SK-N-SH (cell line): ENCODE measurements around the gene MS4A14. TPM values are rescaled to one million over a fixed set of nuclear protein-coding genes. Genes with fewer than 3 reads are reported as not detected.

ENCODE experiments used
- CTCF ChIA-PET: fragments of 300-600, 350-600 bp; formaldehyde crosslinking; extraction: SDS; loops from one replicate; lab custom pipeline; 2021; lab: Yijun Ruan, JAX
- POLR2A ChIA-PET: fragments of 350-600 bp; sonication (Branson Sonifier 250); formaldehyde crosslinking; extraction: SDS; loops from one replicate; lab custom pipeline; 2020; ENCODE audit warnings: antibody characterized with exemption, inconsistent platforms; lab: Yijun Ruan, JAX
- DNase-seq: peaks from one replicate; pipeline ENCODE4 v3.0.0; 2012
- H2AFZ ChIP-seq: fragments of 200-600 bp; sonication (generic); 2 replicates; pipeline ENCODE4 v1.8.1; 2016; ENCODE audit warnings: antibody characterized with exemption, mild to moderate bottlenecking, low read depth
- H3F3A ChIP-seq: fragments of 200-600 bp; sonication (generic); replicated peaks from 2 replicates; pipeline ENCODE3; 2016; ENCODE audit warnings: antibody characterized with exemption, mild to moderate bottlenecking; ENCODE audit not compliant: insufficient read depth
- H3K27ac ChIP-seq, 2 experiments: fragments of 200-500 bp in 1 of 2; fragments of 200-600 bp in 1 of 2; sonication (Bioruptor generic) in 1 of 2; sonication (generic), shearing (Covaris generic) in 1 of 2; 2 replicates each; pipeline versions ENCODE4 v1.5.1 to v1.6.1; 2014 to 2016; ENCODE audit warnings: low read depth in 2 of 2, inconsistent platforms in 1 of 2, low read length in 1 of 2, mild to moderate bottlenecking in 1 of 2, mixed read lengths in 1 of 2
- H3K27me3 ChIP-seq: fragments of 200-600 bp; sonication (generic), shearing (Covaris generic); 2 replicates; pipeline ENCODE4 v1.6.1; 2016; ENCODE audit warnings: mixed run types; ENCODE audit not compliant: insufficient read depth
- H3K36me3 ChIP-seq, 2 experiments: fragments of 200-500 bp in 1 of 2; fragments of 200-600 bp in 1 of 2; sonication (Bioruptor generic) in 1 of 2; sonication (generic) in 1 of 2; replicated peaks in 1 of 2; 2 replicates each; pipeline versions ENCODE3 to v1.5.1; 2014 to 2016; ENCODE audit warnings: low read length in 1 of 2, mild to moderate bottlenecking in 1 of 2; ENCODE audit not compliant: insufficient read depth in 2 of 2, control insufficient read depth in 1 of 2
- H3K4me1 ChIP-seq, 2 experiments: fragments of 200-500 bp in 1 of 2; fragments of 200-600 bp in 1 of 2; sonication (Bioruptor generic) in 1 of 2; sonication (generic), shearing (Covaris generic) in 1 of 2; 2 replicates each; pipeline versions ENCODE4 v1.5.1 to v1.6.1; 2014 to 2016; ENCODE audit warnings: low read depth in 1 of 2, low read length in 1 of 2, mixed run types in 1 of 2; ENCODE audit not compliant: insufficient read depth in 2 of 2, control insufficient read depth in 1 of 2
- H3K4me2 ChIP-seq: fragments of 200-600 bp; sonication (generic), shearing (Covaris generic); 2 replicates; pipeline ENCODE4 v1.6.1; 2017; ENCODE audit warnings: mixed run types
- H3K4me3 ChIP-seq, 2 experiments: fragments of 200-500 bp in 1 of 2; fragments of 200-600 bp in 1 of 2; sonication (Bioruptor generic) in 1 of 2; sonication (generic), shearing (Covaris generic) in 1 of 2; 2 replicates each; pipeline versions ENCODE4 v1.5.1 to v1.8.1; 2014 to 2016; ENCODE audit warnings: low read depth in 2 of 2, inconsistent platforms in 1 of 2, low read length in 1 of 2, mild to moderate bottlenecking in 1 of 2, mixed read lengths in 1 of 2, moderate library complexity in 1 of 2
- H3K79me2 ChIP-seq: fragments of 200-600 bp; sonication (generic); 2 replicates; pipeline ENCODE4 v1.8.1; 2017; ENCODE audit warnings: mild to moderate bottlenecking; ENCODE audit not compliant: insufficient read depth
- H3K9ac ChIP-seq: fragments of 200-600 bp; sonication (generic); 2 replicates; pipeline ENCODE4 v1.6.1; 2017; ENCODE audit warnings: mixed run types
- H3K9me2 ChIP-seq: fragments of 200-600 bp; sonication (generic); 2 replicates; pipeline ENCODE4 v1.6.1; 2017; ENCODE audit warnings: mixed run types
- H3K9me3 ChIP-seq: fragments of 200-600 bp; sonication (generic); 2 replicates; pipeline ENCODE4 v1.6.1; 2017; ENCODE audit warnings: mixed run types, mild to moderate bottlenecking, moderate library complexity
- H4K20me1 ChIP-seq: fragments of 200-600 bp; sonication (generic); 2 replicates; pipeline ENCODE4 v1.6.1; 2017; ENCODE audit warnings: mild to moderate bottlenecking, mixed run types; ENCODE audit not compliant: insufficient read depth
- ELF1 ChIP-seq: IDR thresholded peaks from 2 replicates; pipeline ENCODE4 v1.4.0; 2012
- FOSL2 ChIP-seq: IDR thresholded peaks from 2 replicates; pipeline ENCODE4 v1.4.0; 2012; ENCODE audit warnings: low read depth, mild to moderate bottlenecking, moderate library complexity, borderline replicate concordance
- FOXJ3 ChIP-seq: sonication (generic); formaldehyde crosslinking; IDR thresholded peaks from 2 replicates; pipeline ENCODE4 v1.5.1; 2020; ENCODE audit warnings: mild to moderate bottlenecking, missing genetic modification reagents
- GATA2 ChIP-seq: sonication (generic); formaldehyde crosslinking; IDR thresholded peaks from 2 replicates; pipeline ENCODE4 v1.5.0; 2020; ENCODE audit warnings: mild to moderate bottlenecking, missing genetic modification reagents
- IRF3 ChIP-seq: fragments of 150-350 bp; IDR thresholded peaks from 2 replicates; pipeline ENCODE4 v1.6.1; 2016; ENCODE audit warnings: mild to moderate bottlenecking, low read depth, low read length
- JUND ChIP-seq: IDR thresholded peaks from 2 replicates; pipeline ENCODE4 v1.4.0; 2012
- MEF2A ChIP-seq: IDR thresholded peaks from 2 replicates; pipeline ENCODE4 v1.4.0; 2012; ENCODE audit warnings: low read depth, borderline replicate concordance
- MXI1 ChIP-seq: IDR thresholded peaks from 2 replicates; pipeline ENCODE4 v1.6.1; 2012; ENCODE audit warnings: mild to moderate bottlenecking, low read depth, low read length, improper control_type of control experiment
- NFIC ChIP-seq: IDR thresholded peaks from 2 replicates; pipeline ENCODE4 v1.4.0; 2012; ENCODE audit warnings: borderline replicate concordance
- NRF1 ChIP-seq: IDR thresholded peaks from 2 replicates; pipeline ENCODE4 v1.6.1; 2012; ENCODE audit warnings: low read depth, mild to moderate bottlenecking, low read length
- PBX3 ChIP-seq: IDR thresholded peaks from 2 replicates; pipeline ENCODE4; 2012
- RAD21 ChIP-seq: IDR thresholded peaks from 2 replicates; pipeline ENCODE4 v1.6.1; 2012; ENCODE audit warnings: mild to moderate bottlenecking, low read length
- REST ChIP-seq: IDR thresholded peaks from 2 replicates; pipeline ENCODE4 v1.6.1; 2012; ENCODE audit warnings: mild to moderate bottlenecking, low read depth, low read length, moderate library complexity
- SIN3A ChIP-seq: IDR thresholded peaks from 2 replicates; pipeline ENCODE4 v1.6.1; 2012; ENCODE audit warnings: low read depth, mild to moderate bottlenecking, low read length, moderate library complexity, borderline replicate concordance
- SMC3 ChIP-seq: IDR thresholded peaks from 2 replicates; pipeline ENCODE4 v1.6.1; 2012; ENCODE audit warnings: low read depth, low read length, improper control_type of control experiment
- TAF1 ChIP-seq: IDR thresholded peaks from 2 replicates; pipeline ENCODE4 v1.6.1; 2012; ENCODE audit warnings: low read depth, mild to moderate bottlenecking, low read length, moderate library complexity, borderline replicate concordance
- TEAD4 ChIP-seq: IDR thresholded peaks from 2 replicates; pipeline ENCODE4 v1.4.0; 2012; ENCODE audit warnings: mild to moderate bottlenecking, borderline replicate concordance; ENCODE audit not compliant: insufficient read depth
- ZBTB33 ChIP-seq: IDR thresholded peaks from 2 replicates; pipeline ENCODE4 v1.4.0; 2012; ENCODE audit warnings: low read depth, borderline replicate concordance
- WGBS: methylation state at CpG from one replicate; pipeline ENCODE4 v1.1.6; 2017; ENCODE audit warnings: low lambda C conversion rate; 5-methylcytosine and 5-hydroxymethylcytosine counted together
- polyA plus RNA-seq, 3 experiments: library from polyadenylated mRNA; depleted of rRNA; stranded (reverse); fragments of >200 nt; gene quantifications; 2 replicates each; pipeline ENCODE4 v1.2.3, GENCODE V29; 2012

The MS4A14 gene
- polyA plus RNA-seq, 1 of the 3 experiments (the other 2 are of a cell fraction): not detected

GRCh38 chr11:60396799-60397198 is 540 bp downstream of the MS4A14 start:
- 0% methylated on average over 1 of the region's 1 CpG for WGBS
- Histone ChIP-seq H3K27ac (no peak overlapping the region), H3K36me3 (no peaks in the 10 kb centered on the region), H3K4me2 (no peak overlapping the region), H3K27me3 (no peaks in the 10 kb centered on the region), H3K4me3 (no peak overlapping the region), H2AFZ (no peak overlapping the region), H4K20me1 (no peaks in the 10 kb centered on the region), H3F3A (no peaks in the 10 kb centered on the region), H3K9ac (no peak overlapping the region), H3K79me2 (no peaks in the 10 kb centered on the region; the same call in 1 of the 2 replicates), H3K9me2 (no peaks in the 10 kb centered on the region), H3K4me1 (no peaks in the 10 kb centered on the region), H3K9me3 (no peaks in the 10 kb centered on the region)
- DNase-seq: no peak
- no peak for TF ChIP-seq ZBTB33
- no peak for TF ChIP-seq FOXJ3 (CRISPR knock-in tag)
- TF ChIP-seq SMC3: no peak
- TF ChIP-seq JUND: no peak
- no peak for TF ChIP-seq ELF1
- TF ChIP-seq NRF1: no peak
- TF ChIP-seq MEF2A: no peak
- TF ChIP-seq GATA2 (CRISPR knock-in tag): no peak
- no peak for TF ChIP-seq RAD21
- TF ChIP-seq TAF1: no peak
- TF ChIP-seq MXI1: no peak
- TF ChIP-seq IRF3: no peak
- TF ChIP-seq REST: no peak
- no peak for TF ChIP-seq SIN3A
- TF ChIP-seq TEAD4: no peak
- no peak for TF ChIP-seq FOSL2
- no peak for TF ChIP-seq NFIC
- TF ChIP-seq PBX3: no peak
- ChIA-PET POLR2A (no interaction called here), CTCF (interaction anchor here (0.8 kb wide), 1 partner anchor 63 kb away, joined by 4 read pairs; no protein-coding TSS in a partner anchor)
